GM18861 (cell line): ENCODE measurements around the gene PTGR3.

Source experiments
- ATAC-seq: cut with Tn5 transposase; IDR thresholded peaks from one replicate; pipeline ENCODE4 v1.9.1; 2021; ENCODE audit not compliant: unreplicated experiment

PTGR3 gene, protein sequence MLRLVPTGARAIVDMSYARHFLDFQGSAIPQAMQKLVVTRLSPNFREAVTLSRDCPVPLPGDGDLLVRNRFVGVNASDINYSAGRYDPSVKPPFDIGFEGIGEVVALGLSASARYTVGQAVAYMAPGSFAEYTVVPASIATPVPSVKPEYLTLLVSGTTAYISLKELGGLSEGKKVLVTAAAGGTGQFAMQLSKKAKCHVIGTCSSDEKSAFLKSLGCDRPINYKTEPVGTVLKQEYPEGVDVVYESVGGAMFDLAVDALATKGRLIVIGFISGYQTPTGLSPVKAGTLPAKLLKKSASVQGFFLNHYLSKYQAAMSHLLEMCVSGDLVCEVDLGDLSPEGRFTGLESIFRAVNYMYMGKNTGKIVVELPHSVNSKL

DNA sequence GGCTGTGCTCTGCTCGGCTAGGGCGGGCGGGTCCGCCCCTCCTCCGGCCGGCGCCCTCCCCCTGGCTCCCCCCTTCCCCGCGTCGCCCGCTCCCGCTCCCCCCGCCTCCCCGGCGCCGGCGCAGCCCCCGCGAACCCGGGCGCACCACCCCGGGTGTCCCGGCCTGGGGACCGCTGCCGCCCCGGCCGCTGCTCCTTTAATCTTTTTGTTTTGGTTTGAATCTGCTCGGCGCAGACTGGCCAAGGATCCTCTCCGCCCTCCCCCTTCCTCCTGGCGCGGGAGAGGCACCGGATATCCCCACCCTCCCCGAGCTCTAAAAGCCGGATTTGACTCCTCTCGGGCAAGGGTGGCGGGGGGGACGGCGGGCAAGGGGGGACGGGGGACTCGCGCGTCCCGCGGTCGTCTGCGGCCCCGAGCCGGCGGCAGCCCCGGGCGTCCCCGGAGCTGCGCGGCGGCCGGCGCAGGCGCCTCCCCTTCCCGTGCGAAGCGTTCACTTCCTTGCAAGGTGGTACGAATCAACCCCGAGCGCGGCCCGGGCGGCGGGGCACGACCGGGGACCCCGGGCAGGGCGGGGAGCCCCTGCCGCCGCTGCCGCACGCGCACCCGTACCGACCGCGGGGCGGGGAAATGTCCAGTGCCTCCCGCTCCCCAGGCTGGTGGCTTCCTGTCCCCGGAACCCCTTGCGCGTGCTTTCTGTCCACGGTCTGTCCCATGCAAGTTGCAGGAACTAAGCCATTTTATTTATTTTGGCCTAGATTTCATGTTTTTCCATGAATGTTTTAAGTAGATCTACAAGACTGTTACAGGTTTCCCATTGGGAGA, at the start of gene PTGR3:
Gene PTGR3 (minus strand): TSS at position 11 of the 822 bp plus-strand sequence. CDS start 81 bp downstream, outside the sequence.
- peak; percentile 34 for ATAC-seq

DNA sequence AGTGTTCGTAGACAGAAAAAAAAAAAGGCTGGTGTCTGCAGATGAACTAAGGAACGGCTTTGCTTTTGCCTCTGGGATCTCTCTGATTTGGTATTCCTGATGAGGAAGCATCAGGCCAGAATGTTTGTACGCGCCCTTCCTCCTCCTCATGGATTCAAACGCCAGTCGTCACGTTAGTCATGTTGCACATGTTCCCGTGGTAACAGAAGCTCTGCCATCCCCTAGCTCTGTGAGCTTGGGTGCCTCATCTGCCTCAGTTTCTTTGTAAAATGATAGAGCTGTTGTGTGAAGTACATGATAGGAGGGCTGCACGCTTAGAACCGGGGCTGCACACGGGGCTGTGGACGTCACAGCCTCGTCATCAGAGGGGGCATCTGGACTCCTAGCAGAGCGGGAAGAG, 48.7 kb upstream of the PTGR3 start:
- no peak for ATAC-seq

DNA sequence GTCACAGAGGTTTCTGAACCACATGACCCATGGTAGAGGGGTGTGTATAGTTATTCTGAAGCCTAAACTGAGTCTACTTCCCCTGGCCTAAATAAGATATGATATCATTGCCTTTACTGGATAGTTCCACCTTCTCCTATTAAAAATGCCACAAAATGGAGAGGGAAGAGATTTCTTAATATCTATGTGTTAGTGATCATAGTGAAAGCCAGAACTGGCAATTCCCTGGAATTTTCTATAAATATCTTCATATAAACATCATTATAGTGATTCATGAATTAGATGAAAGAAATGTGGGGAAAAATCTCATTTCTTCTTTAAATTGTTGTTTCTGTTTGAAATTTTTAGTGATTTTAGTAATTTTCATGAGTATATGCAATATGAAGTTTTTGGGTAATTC, 47.4 kb upstream of the PTGR3 start:
- no peak for ATAC-seq

DNA sequence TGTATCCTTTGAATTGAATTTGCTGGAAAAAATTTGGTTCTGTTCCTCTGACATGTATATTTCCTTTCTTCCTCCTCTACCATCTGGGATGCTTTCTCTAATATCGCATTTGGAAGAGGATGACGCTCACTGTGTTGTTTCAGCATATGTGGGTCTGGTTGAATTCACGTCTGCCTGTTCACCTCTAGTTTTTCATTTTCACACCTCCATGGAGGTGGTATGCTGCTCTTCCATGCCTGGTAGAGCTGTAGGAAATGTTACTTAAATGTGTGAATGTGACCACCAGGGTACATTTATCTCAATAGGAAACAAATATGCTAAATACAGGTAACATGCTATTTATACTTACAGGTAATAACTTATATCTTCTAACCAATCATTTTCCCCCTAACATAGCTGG, 46.2 kb upstream of the PTGR3 start:
- ATAC-seq, result no peak

DNA sequence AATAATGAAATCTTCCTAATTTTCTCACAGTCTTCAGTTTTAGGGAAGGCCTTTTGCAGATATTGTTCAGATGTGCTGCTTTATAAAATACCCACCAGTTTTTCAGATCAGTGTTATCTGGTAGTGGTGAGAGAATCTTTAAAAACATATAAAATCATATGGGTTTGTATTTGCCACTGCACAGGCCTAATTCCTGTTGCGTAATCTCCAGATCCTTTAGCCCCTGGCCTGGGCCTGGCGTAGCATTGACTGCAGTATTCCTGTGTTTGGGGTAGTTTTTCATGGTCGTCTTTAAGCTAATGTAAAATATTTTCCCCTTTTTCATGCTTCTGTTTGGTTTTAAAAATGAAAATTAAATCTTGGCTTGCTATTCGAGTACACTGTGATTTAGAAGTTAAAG, 44.8 kb upstream of the PTGR3 start:
- no peak for ATAC-seq

DNA sequence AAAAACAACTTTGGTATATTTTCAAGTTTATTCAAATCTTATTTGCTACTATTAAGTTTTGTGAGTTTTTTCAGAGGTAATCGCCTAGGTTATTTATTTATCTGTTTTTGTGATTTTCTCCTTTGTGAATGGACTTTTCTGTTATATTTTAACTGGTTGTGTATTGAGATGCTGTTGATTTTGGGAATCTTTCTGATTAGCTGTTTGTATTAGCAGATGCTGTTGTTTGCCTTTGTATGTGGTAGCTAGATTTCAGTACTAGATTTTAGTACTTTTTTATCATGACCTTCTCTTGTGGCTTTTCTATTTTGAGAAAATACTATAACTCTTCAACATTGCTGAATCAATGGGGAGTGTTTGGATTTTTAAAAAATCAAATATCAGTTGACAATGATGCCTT, 44.1 kb upstream of the PTGR3 start:
- no peak for ATAC-seq

DNA sequence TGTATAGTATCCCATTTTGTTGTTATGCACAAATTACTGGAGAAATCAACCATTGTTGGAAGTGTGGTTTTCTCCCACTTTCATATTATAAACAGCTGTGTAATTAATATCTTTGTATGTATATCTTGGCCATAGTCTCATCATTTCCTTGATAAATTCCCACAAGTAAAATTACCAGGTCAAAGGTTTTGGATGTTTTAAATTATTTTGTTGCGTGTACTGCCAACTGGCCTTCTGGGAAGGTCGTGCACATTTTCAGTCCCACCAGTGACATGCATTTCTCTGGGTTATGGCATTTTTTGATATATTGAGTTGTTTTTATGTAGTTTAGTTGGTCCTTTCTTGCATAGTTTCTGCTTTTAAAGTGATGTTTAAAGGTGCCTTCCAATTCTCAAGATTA, 43.2 kb upstream of the PTGR3 start:
- no peak for ATAC-seq

DNA sequence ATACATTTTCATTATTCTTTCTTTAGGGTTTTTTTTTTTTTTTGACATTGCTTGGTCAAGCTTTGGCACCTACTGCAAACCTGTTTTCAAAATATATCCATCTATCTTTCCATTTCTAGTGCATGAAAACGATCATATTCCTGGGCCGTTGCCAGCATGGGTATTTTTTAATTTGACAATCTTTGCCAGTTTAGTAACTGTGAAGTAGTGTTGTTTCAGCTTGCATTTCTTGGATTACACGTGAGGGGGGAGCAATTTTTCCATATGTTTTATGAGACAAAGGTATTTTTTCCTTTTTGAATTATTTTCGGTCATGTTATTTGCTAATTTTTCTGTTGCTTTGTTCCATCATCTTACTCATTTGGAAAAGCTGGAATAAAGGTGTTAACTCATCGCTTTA, 42.5 kb upstream of the PTGR3 start:
- ATAC-seq, result no peak

DNA sequence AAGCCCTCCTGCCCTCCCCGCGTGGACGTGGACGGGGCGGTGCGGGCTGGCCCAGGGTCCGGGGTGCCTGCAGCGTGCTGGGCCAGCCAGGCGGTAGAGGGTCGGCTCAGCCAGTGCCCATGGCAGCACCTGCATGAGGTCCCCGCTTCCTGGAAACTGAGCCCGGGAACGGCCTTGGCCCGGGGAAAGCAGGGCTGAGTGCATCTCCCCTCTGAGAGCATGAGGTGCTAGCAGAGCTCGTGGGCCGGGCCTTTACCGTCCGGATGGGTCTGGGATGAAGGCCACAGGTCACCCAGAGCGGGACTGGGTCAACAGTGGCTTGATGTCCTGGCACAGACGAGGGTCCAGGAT, 41.5 kb upstream of the PTGR3 start:
- no peak for ATAC-seq

DNA sequence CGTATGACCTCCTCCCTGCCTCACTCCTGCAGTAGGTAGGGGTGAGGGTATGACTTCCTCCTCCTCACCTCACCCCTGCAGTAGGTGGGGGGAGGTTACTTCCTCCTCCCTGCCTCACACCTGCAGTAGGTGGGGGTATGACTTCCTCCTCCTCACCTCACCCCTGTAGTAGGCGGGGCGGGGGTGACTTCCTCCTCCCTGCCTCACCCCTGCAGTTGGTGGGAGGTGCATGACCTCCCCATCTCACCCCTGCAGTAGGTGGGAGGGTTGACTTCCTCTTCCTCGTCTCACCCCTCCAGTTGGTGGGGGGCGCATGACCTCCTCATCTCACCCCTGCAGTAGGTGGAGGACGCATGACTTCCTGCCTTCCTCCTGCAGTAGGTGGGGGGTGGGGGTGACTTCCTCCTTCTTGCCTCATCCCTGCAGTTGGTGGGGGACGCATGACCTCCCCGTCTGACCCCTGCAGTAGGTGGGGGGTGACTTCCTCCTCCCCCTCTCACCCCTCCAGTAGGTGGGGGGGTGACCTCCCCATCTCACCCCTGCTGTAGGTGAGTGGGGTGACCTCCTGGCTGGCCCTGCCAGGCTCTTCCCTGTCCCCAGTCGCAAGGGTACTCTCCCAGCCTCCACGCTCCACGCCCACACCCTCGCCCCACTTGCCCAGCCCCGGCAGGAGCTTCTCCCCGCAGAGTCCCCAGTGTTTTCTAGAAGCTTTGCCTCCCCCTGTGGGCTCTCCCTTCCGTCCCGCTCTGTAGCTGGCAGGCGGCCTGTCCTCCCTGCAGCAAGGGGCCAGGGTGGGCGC, 40.9 kb upstream of the PTGR3 start:
- no peak for ATAC-seq

DNA sequence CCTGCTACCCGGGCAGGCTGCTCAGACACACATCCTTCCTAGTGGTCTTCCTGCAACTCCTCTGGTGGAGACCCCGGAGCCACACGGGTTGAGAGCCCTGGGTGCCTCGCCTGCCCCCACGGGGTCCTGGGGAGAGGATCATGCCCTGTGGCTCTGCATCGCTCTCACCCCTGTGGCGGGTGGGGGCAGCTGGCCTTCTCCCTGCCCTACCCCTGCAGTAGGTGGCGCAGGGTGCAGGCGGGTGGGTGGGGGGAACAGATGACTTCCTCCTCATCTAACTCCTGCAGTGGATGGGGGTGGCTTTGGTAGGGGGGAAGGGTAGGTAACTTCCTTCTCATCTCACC, 40.2 kb upstream of the PTGR3 start:
- no peak for ATAC-seq

DNA sequence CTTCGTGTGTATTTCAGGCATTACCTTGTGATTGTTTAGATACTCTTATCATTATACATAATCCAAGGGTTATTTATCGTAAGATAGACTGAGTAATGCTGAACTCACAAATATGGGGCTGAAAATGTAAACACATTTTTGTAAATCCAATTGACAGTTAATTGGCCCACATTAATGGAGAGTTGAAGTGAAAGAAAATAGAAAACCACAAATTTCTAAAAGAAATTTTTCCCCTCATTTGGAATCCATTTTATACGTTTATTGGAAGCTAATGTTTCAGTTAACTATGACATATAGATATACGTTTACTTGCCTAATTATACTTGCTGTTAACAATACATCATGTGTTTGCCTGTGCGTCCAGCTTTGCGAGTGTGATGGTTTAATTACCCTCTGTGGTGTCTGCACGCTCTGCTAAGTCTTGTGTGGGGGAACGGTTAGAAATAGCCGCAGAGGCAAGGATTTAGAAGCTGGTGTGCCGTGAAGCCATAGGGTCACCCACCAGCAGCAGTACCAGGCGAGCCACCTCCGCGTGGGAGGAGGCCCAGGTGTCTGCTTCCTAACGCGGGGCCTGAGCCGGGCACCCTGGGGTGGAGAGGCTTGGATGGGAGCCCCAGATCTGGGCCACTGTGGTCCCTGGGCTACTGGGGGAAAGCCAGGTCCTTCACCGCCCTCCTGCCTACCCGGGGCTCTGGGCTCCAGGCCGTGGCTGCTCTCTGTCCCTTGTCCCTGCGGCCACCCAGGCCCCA, 39.7 kb upstream of the PTGR3 start:
- no peak for ATAC-seq

DNA sequence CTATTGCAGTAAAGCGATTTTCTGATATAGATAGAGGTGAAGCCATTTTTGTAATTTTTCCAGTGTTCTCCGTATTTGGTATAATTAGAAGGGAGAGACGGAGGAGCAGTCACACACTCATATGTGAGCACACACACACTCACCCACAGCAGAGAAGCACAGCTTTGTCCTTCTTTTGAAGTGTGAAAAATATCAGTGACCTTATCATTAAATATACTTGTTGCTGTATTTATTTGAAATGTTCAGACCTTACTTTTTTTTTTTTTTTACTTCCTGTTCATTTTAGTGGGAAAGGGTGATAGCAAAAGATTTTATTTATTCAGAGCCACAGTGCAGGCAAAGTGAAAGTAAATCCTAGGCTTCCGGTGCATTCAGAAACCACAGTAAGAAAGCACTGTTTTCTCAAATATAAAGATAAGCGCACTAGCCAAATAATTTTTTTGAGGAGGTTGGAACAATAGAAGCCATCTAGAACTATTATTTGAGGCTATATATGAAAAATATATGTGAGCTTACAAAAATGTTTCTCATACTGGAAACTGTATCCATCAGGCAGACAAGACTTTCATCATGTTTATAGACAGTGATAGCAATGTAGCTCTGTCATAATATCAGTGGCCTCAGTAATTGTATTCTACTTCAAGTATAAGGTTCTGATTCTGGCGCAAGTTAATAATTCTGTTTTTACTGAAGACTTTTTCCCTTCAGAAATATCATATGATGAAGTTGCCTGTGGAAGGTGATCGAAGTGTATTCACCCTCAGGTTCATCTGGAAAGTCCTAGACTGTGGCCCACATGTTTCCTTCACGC, 38.9 kb upstream of the PTGR3 start:
- peak; percentile 58 for ATAC-seq

DNA sequence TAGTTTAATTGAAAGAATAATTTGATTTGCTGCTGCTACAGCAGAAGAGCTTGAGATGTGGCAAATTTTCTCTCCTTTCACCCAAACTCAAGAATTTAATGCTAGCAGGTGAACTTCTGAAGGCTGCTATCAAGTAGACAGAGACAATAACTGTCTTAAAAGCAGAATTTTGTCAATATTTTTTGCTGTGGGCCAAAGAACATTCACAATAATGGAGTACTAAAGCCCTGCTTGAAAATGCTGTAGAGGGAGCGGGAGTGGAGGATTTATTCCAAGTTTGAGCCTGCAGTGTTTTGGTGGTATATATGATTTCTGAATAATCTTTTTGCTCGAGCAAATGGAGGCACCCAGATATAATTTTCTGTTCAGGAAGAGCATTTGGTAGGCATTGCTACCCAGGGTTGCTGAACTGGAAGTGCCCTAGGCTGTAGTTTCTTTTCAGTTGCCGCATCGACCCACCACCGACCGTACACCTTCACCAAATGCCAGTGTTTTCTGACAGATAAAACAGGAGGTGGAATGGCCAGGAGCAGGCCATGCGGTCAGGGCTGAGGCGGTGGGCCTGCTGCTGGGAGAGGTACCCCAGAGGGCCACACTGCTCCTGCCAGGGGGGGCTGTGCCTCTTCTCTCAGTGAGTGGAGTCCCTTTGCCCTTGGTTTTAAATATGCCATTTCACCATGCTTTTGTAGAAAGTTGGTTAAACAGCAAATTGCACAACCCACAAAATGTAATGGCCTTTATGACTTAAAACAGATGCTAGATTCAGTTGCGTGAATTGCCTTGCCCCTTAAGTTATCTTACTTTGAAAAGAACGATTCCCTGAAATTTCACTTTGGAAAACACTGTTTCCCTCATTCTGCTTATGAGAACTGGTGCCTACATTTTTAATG, 38.0 kb upstream of the PTGR3 start:
- ATAC-seq, result no peak

DNA sequence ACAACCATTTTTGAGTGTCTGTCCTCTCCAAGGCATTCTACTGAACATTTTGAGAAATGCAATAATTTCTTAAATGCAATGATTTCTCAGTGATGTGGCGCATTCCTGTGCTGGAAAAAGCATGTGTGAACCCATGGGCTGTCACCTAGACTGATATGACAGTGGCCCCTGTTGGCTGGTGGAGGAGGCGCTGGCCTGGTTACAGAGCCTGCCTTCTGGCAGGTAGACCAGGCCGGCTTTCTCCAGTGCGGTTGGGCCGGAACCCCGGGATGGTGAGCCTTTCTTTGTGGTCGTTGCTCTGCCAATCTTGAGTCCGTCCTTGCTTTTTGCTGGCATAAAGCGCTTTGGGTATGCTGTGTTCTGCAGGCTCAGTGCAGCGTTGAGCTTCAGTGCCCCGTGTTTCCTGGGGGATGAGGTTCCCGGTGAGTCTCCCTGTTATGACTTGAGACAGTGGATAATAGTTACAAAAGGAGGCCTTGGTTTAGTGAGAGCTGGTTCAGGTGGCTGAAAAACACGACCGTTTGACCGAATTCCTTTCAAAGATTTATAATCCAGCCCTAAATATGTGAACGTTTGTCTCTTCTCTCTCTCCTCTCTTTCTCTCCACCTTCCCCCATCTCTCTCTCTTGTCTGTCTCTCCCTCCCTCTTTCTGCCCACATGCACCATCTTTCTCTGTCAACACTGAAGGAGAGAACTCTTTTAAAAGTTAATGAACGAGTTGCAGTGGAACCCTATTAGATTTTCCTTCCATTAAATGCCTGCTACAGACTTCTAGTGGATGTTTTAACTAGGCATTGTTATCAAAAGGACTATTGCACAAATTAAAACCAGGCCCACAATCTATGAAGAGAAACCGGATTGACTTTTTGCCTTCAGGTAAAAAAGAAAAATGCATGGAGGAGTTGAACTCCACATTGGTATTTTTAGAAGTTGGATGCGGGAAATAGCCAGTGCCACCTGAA, 35.7 kb upstream of the PTGR3 start:
- no peak for ATAC-seq

DNA sequence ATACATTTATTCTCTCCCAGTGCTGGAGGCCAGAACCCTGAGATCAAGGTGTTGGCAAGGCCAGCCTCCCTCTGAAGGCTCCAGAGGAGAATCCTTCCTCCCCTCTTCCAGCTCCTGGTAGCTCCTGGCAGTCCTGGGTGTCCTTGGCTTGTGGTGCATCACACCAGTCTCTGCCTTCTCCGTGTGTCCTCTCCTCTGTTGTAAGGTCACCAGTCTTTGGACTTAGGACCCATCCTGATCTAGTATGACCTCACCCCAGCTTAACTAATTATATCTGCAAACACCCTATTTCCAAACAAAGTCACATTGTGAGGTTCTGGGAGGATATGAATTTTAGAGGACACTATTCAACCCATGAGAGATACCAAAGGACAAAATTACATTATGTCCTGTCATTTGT, 32.8 kb upstream of the PTGR3 start:
- no peak for ATAC-seq

DNA sequence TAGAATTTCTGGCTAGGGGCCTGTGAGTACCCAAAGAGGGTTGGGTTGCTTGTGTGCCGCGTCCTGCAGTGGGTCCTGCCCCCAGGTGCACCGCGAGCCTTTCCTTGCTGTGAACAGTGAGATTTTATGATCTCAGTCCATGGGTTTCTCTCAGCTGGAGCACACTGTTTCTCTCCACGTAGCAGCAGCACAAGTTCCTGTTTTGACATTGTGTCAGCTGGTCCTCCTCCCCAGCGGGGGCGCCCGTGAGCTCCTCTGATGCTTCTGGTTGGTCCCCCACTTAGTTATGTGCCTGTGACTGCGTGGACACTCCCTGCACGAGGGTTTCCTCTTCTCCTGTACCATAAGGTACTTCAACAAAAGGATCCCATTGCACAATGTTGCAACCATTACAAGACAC, 31.5 kb upstream of the PTGR3 start:
- no peak for ATAC-seq

DNA sequence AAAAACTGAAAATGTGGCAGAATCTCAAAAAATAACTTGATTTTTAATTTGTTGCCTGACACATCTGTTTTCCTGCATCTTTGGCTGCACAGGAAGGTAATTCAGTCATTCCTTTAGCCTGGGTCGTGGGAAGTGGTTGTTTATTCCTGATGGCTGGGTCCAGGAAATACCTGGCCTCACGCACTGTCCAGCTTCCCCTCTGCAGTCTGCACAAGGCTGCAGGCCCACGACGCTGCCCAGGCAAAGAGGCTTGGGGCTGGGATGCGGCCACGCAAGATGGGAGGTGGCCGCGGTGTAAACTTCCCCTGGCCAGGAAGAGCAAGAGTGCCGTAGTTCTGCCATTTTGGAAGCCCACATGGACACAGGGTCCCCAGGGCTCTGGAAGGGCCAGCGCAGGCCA, 29.8 kb upstream of the PTGR3 start:
- no peak for ATAC-seq
